DMS 273 (cell line): ENCODE data around the gene GFPT2.
A peak's percentile ranks its signal among the peaks of the same experiment; 100 is the strongest.

Source experiments
- DNase-seq: peaks from one replicate; lab custom pipeline; 2025; ENCODE audit not compliant: unreplicated experiment; lab: John Stamatoyannopoulos, UW

The GFPT2 gene

GRCh38 chr5:180352116-180353047, 754 bp downstream of the GFPT2 start:
- peak; percentile 41 for DNase-seq

GRCh38 chr5:180350711-180351465, 2.2 kb downstream of the GFPT2 start:
- DNase-seq: peak; percentile 13

GRCh38 chr5:180350296-180350695, 2.8 kb downstream of the GFPT2 start:
- DNase-seq: no peak

- DNase-seq: no peak
Observed at GRCh38 chr5:180349391-180349790, 3.7 kb downstream of the GFPT2 start.

- DNase-seq: no peak
Observed at GRCh38 chr5:180348336-180348735, 4.8 kb downstream of the GFPT2 start.

GRCh38 chr5:180347702-180348101, 5.4 kb downstream of the GFPT2 start:
- no peak for DNase-seq

- no peak for DNase-seq
Observed at GRCh38 chr5:180346358-180346757, 6.8 kb downstream of the GFPT2 start.

- no peak for DNase-seq
Observed at GRCh38 chr5:180345781-180346180, 7.4 kb downstream of the GFPT2 start.

- no peak for DNase-seq
Observed at GRCh38 chr5:180345186-180345585, 8.0 kb downstream of the GFPT2 start.

GRCh38 chr5:180344696-180344999, 8.5 kb downstream of the GFPT2 start:
- no peak for DNase-seq

GRCh38 chr5:180343831-180344695, 9.1 kb downstream of the GFPT2 start:
- peak; percentile 60 for DNase-seq

GRCh38 chr5:180343110-180343830, 9.9 kb downstream of the GFPT2 start:
- no peak for DNase-seq

GRCh38 chr5:180341595-180341994, 11.5 kb downstream of the GFPT2 start:
- no peak for DNase-seq

- no peak for DNase-seq
Observed at GRCh38 chr5:180340856-180341255, 12.3 kb downstream of the GFPT2 start.

GRCh38 chr5:180339583-180340183, 13.5 kb downstream of the GFPT2 start:
- DNase-seq: no peak

GRCh38 chr5:180338001-180338707, 15.0 kb downstream of the GFPT2 start:
- no peak for DNase-seq

- DNase-seq: no peak
Observed at GRCh38 chr5:180336234-180337020, 16.7 kb downstream of the GFPT2 start.

- DNase-seq: no peak
Observed at GRCh38 chr5:180335614-180336233, 17.4 kb downstream of the GFPT2 start.
